Subcutaneous adipose tissue (tissue), 4 donors: ENCODE measurements around the gene FGF14. TPM values are rescaled to one million over a fixed set of nuclear protein-coding genes. Genes with fewer than 3 reads are reported as not detected.

ENCODE experiments used
- total RNA-seq, 4 donors: library from RNA; depleted of rRNA; stranded (reverse); fragments of >200 nt; gene quantifications; one replicate each; pipeline ENCODE4 v1.1.0, GENCODE V29; 2016
- TF ChIP-seq, protein P1 (sequence below): fragments of 450-650 bp; IDR thresholded peaks from one replicate; pipeline ENCODE4 v1.5.1; 2016; ENCODE audit warnings: low read depth, mild to moderate bottlenecking, control low read depth, antibody characterized with exemption, moderate library complexity

Gene FGF14
- total RNA-seq, 4 donors from 2014 or later: 0.17 to 3.6 (median 0.93) TPM

- TF ChIP-seq, protein P1, sequence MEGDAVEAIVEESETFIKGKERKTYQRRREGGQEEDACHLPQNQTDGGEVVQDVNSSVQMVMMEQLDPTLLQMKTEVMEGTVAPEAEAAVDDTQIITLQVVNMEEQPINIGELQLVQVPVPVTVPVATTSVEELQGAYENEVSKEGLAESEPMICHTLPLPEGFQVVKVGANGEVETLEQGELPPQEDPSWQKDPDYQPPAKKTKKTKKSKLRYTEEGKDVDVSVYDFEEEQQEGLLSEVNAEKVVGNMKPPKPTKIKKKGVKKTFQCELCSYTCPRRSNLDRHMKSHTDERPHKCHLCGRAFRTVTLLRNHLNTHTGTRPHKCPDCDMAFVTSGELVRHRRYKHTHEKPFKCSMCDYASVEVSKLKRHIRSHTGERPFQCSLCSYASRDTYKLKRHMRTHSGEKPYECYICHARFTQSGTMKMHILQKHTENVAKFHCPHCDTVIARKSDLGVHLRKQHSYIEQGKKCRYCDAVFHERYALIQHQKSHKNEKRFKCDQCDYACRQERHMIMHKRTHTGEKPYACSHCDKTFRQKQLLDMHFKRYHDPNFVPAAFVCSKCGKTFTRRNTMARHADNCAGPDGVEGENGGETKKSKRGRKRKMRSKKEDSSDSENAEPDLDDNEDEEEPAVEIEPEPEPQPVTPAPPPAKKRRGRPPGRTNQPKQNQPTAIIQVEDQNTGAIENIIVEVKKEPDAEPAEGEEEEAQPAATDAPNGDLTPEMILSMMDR: no peak
These were observed 78.3 kb downstream of the FGF14 start for GRCh38 chr13:102323505-102323904.

DNA sequence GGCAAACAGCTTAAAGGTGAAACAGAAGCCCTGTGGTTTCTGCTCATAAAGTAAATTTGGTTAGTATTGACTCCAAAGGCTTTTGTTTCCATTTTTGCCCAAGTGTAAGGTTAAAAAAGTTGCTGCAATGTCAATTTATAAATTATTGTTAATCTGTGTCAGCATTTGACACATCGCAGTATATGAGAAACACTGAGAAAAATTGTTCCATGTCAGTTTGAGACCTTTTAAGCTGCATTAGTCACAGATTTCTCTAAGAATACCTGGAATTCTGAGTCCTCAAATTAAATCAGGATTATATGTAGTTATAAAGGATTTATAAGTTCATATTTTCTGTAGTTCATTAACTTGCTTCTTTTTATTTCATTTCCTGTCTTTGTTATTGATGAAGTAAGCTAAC is 78.8 kb downstream of the FGF14 start:
- TF ChIP-seq, protein P1: no peak

GRCh38 chr13:102322211-102322610 is 79.6 kb downstream of the FGF14 start:
- TF ChIP-seq, protein P1: no peak

DNA sequence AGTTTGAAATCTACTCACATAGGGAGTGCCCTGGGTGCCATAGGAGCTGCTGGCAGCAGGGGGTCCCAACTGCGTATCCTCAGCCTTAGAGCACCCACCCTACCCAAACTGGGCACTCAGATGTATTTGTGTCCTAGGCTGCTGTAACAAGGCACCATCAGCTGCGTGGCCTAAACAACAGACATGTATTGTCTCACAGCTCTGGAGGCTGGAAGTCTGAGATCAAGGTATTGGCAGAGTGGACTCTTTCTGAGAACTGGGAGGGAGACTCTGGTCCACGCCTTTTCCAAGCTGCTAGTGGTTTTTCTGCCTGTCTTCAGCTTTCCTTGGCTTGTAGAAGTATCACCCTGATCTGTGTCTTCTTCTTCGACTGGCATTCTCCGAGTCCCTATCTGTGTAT is 83.6 kb downstream of the FGF14 start:
- TF ChIP-seq, protein P1: no peak

DNA sequence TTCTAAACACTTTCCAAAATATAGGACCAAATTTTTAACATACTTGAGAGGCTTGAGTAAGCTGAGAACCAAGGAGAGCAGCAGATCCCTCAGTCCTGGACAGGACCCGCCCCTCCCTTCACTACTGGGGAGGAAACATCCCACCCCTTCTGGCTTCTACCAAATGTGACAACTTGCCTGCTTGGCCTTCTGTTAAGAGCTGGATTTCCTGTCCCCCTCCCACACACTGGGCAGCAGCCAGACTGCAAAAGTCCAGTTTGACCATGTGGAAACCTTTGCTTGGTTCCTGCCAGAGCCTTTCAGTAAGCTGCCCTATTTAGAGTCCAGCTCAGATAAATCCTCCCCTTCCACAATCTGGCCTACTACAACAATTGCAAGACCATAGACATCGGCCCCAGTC is 84.3 kb downstream of the FGF14 start:
- TF ChIP-seq, protein P1: no peak

GRCh38 chr13:102316732-102317131 is 85.1 kb downstream of the FGF14 start:
- TF ChIP-seq, protein P1: no peak

DNA sequence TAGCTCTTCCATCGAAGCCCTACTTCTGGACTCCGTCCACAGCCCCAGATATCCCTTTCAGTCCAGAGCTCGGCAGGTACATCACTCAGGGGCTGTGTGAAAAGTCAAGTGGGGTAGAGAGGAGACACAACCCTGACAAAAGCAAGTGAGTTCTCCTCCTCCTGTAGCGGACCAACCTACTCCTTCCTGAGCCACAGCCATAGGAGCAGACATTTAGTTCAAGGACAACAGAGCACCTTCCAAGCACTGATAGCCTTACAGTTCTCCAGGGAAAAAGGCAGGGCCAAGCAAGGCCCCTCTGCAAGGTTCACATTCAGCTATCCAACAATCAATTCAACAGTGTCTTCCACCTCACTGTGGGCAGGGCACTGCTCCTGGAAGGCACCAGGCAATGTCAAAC is 89.0 kb downstream of the FGF14 start:
- TF ChIP-seq, protein P1: no peak

DNA sequence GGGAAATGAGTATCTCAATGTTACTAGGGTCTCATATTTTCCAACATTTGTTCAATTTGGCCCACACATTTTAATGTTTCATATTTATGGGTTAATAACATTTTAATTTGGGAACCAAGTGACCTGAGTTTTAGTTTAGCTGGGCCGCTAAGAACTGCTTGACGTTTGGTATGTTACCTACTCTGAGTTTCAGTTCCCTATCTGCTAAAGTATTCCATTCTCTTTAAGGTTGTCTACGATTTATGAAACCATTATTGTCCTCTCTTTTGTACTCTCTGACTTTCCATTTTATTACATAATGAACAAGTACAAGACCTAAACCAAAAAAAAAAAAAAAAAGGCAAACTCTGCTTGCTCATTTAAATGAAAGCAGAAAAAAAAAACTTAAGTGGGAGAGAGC is 89.9 kb downstream of the FGF14 start:
- TF ChIP-seq, protein P1: no peak
